GM03348 (cell line): ENCODE results near the gene SORBS1.

Source experiments
- DNase-seq: peaks from one replicate; pipeline ENCODE4 v3.0.0; 2012; ENCODE audit warnings: low spot score

The SORBS1 gene

GRCh38 chr10:95459446-95460045, 101.6 kb downstream of the SORBS1 start:
- no peak for DNase-seq

GRCh38 chr10:95458871-95459270, 102.3 kb downstream of the SORBS1 start:
- no peak for DNase-seq

GRCh38 chr10:95458014-95458413, 103.2 kb downstream of the SORBS1 start:
- no peak for DNase-seq

- no peak for DNase-seq
These were observed 103.8 kb downstream of the SORBS1 start for GRCh38 chr10:95457319-95457886.

- DNase-seq = no peak
These were observed 104.7 kb downstream of the SORBS1 start for GRCh38 chr10:95456516-95456915.

- no peak for DNase-seq
These were observed 106.2 kb downstream of the SORBS1 start for GRCh38 chr10:95454940-95455339.

GRCh38 chr10:95454356-95454755, 106.8 kb downstream of the SORBS1 start:
- DNase-seq = no peak

- DNase-seq = no peak
These were observed 109.3 kb downstream of the SORBS1 start for GRCh38 chr10:95451568-95452524.

- DNase-seq = no peak
These were observed 110.0 kb downstream of the SORBS1 start for GRCh38 chr10:95451150-95451549.

- DNase-seq = no peak
These were observed 111.0 kb downstream of the SORBS1 start for GRCh38 chr10:95450188-95450587.

GRCh38 chr10:95447685-95448084, 113.5 kb downstream of the SORBS1 start:
- peak; percentile 36 for DNase-seq

- peak; percentile 81 for DNase-seq
These were observed 115.2 kb downstream of the SORBS1 start for GRCh38 chr10:95445837-95446486.

GRCh38 chr10:95445223-95445836, 115.8 kb downstream of the SORBS1 start:
- DNase-seq = peak; percentile 89

GRCh38 chr10:95444792-95445191, 116.4 kb downstream of the SORBS1 start:
- no peak for DNase-seq

GRCh38 chr10:95443636-95444035, 117.5 kb downstream of the SORBS1 start:
- no peak for DNase-seq

- no peak for DNase-seq
These were observed 118.8 kb downstream of the SORBS1 start for GRCh38 chr10:95442341-95442740.

GRCh38 chr10:95441547-95441923, 119.6 kb downstream of the SORBS1 start:
- no peak for DNase-seq

- no peak for DNase-seq
These were observed 120.2 kb downstream of the SORBS1 start for GRCh38 chr10:95440756-95441546.

GRCh38 chr10:95440038-95440725, 121.0 kb downstream of the SORBS1 start:
- no peak for DNase-seq

- no peak for DNase-seq
These were observed 122.4 kb downstream of the SORBS1 start for GRCh38 chr10:95438781-95439180.

- DNase-seq = no peak
These were observed 123.5 kb downstream of the SORBS1 start for GRCh38 chr10:95437669-95438068.
